A549 (cell line): ENCODE results near the gene SETD1B. TPM values are rescaled to one million over a fixed set of nuclear protein-coding genes. Genes with fewer than 3 reads are reported as not detected.

Source experiments
- ATAC-seq, 2 experiments: fragments of 200-7000 bp in 1 of 2; fragments of >200 bp in 1 of 2; cut with Nextera tagmentation in 1 of 2; cut with Tn5 transposase in 1 of 2; 3 replicates each; pipeline versions ENCODE4 v1.8.0 to v1.9.1; 2018 to 2020; ENCODE audit warnings: mild to moderate bottlenecking in 1 of 2, moderate library complexity in 1 of 2
- CTCF ChIA-PET: fragments of 300-600 bp; sonication (Branson Sonifier 250); formaldehyde crosslinking; extraction: SDS; loops from one replicate; lab custom pipeline; 2021; ENCODE audit warnings: antibody characterized with exemption, inconsistent platforms; lab: Yijun Ruan, JAX
- POLR2A ChIA-PET: fragments of 350-600 bp; formaldehyde crosslinking; extraction: SDS; loops from one replicate; lab custom pipeline; 2021; ENCODE audit warnings: antibody characterized with exemption, inconsistent platforms; lab: Yijun Ruan, JAX
- DNase-seq, 2 experiments: peaks; one replicate each; pipeline versions ENCODE4 v3.0.0 to v3.0.0-alpha.2; 2011 to 2016; ENCODE audit warnings: low read depth in 1 of 2, low spot score in 1 of 2
- FAIRE-seq: peaks from 2 replicates; lab custom pipeline; 2011; peaks lifted over from hg19 to GRCh38; lab: Jason Lieb, UNC
- H3K27ac ChIP-seq, 2 experiments: fragments of >200 bp; sonication (Bioruptor Twin); formaldehyde crosslinking; 3 replicates each; pipeline ENCODE4 v1.5.1; 2016 to 2017
- H3K4me1 ChIP-seq: fragments of >200 bp; sonication (Bioruptor Twin); formaldehyde crosslinking; 3 replicates; pipeline ENCODE4 v1.6.1; 2016
- H3K4me2 ChIP-seq: fragments of >200 bp; sonication (Bioruptor Twin); formaldehyde crosslinking; 3 replicates; pipeline ENCODE4 v1.6.1; 2016
- H3K4me3 ChIP-seq: fragments of >200 bp; sonication (Bioruptor Twin); formaldehyde crosslinking; 3 replicates; pipeline ENCODE4 v1.5.1; 2016
- H3K9me3 ChIP-seq: fragments of >200 bp; sonication (Bioruptor Twin); formaldehyde crosslinking; 3 replicates; pipeline ENCODE4 v1.6.1; 2016
- EHMT2 ChIP-seq: fragments of 200-600 bp; sonication (generic); IDR thresholded peaks from 2 replicates; pipeline ENCODE4 v1.6.1; 2016; ENCODE audit warnings: antibody characterized with exemption, low read depth, mild to moderate bottlenecking, moderate library complexity
- EP300 ChIP-seq, 2 experiments: fragments of >200 bp; sonication (Bioruptor Twin); formaldehyde crosslinking; IDR thresholded peaks; 2 replicates in 1 of 2; 3 replicates in 1 of 2; pipeline ENCODE4 v1.6.1; 2016 to 2017
- FOSL2 ChIP-seq, 2 experiments: fragments of 450-650 bp in 1 of 2; fragments of >200 bp in 1 of 2; sonication (Bioruptor Twin) in 1 of 2; formaldehyde crosslinking; IDR thresholded peaks; 2 replicates each; pipeline versions ENCODE4 v1.5.0 to v1.6.1; 2016 to 2020; ENCODE audit warnings: mild to moderate bottlenecking in 1 of 2, moderate library complexity in 1 of 2
- GATA3 ChIP-seq: IDR thresholded peaks from 2 replicates; pipeline ENCODE4 v1.6.1; 2012; ENCODE audit warnings: borderline replicate concordance
- HDAC2 ChIP-seq: fragments of 200-600 bp; sonication (generic); IDR thresholded peaks from 2 replicates; pipeline ENCODE4 v1.6.1; 2016
- HEYL ChIP-seq: fragments of 250-450 bp; sonication (Bioruptor Pico); IDR thresholded peaks from 2 replicates; pipeline ENCODE4 v1.8.0; 2021; ENCODE audit warnings: mild to moderate bottlenecking, moderate library complexity
- HOXB13 ChIP-seq: fragments of 250-450 bp; sonication (Bioruptor Pico); IDR thresholded peaks from 2 replicates; pipeline ENCODE4 v1.5.0; 2020; ENCODE audit warnings: low read depth, mild to moderate bottlenecking, moderate library complexity
- JUN ChIP-seq, 2 experiments: fragments of >200 bp; sonication (Bioruptor Twin); formaldehyde crosslinking; IDR thresholded peaks; 2 replicates in 1 of 2; 3 replicates in 1 of 2; pipeline ENCODE4 v1.6.1; 2016 to 2017
- JUNB ChIP-seq: fragments of >200 bp; sonication (Bioruptor Twin); formaldehyde crosslinking; IDR thresholded peaks from 2 replicates; pipeline ENCODE4 v1.6.1; 2016
- KDM1A ChIP-seq: fragments of 200-600 bp; sonication (generic); IDR thresholded peaks from 2 replicates; pipeline ENCODE4 v1.6.1; 2016; ENCODE audit warnings: low read depth, mild to moderate bottlenecking
- KDM5A ChIP-seq: fragments of 200-600 bp; sonication (generic); IDR thresholded peaks from 2 replicates; pipeline ENCODE4 v1.6.1; 2016; ENCODE audit warnings: antibody characterized with exemption, mild to moderate bottlenecking
- MAFK ChIP-seq: fragments of 450-650 bp; IDR thresholded peaks from 2 replicates; pipeline ENCODE4 v1.6.1; 2014; ENCODE audit not compliant: partially characterized antibody
- NFE2L2 ChIP-seq: fragments of 150-350 bp; conservative IDR thresholded peaks from 2 replicates; pipeline ENCODE4 v1.6.1; 2014; ENCODE audit warnings: low read length
- NPAS2 ChIP-seq: fragments of 250-450 bp; sonication (Bioruptor Pico); IDR thresholded peaks from 2 replicates; pipeline ENCODE4 v1.8.0; 2022; ENCODE audit warnings: mild to moderate bottlenecking, moderate library complexity, borderline replicate concordance
- NR3C1 ChIP-seq: fragments of >200 bp; sonication (Bioruptor Twin); formaldehyde crosslinking; IDR thresholded peaks from 3 replicates; pipeline ENCODE4 v1.6.1; 2017
- PHF8 ChIP-seq: fragments of 200-600 bp; sonication (generic); IDR thresholded peaks from 2 replicates; pipeline ENCODE4 v1.6.1; 2016; ENCODE audit warnings: low read depth, mild to moderate bottlenecking, antibody characterized with exemption, moderate library complexity, borderline replicate concordance
- RAD21 ChIP-seq, 2 experiments: fragments of >200 bp in 1 of 2; sonication (Bioruptor Twin) in 1 of 2; formaldehyde crosslinking in 1 of 2; IDR thresholded peaks in 1 of 2; conservative IDR thresholded peaks in 1 of 2; 2 replicates in 1 of 2; 3 replicates in 1 of 2; pipeline ENCODE4 v1.6.1; 2012 to 2018; ENCODE audit warnings: inconsistent platforms in 1 of 2
- RARB ChIP-seq: fragments of 250-450 bp; sonication (Bioruptor Pico); IDR thresholded peaks from 2 replicates; pipeline ENCODE4 v1.8.0; 2021; ENCODE audit warnings: mild to moderate bottlenecking, moderate library complexity
- SMC3 ChIP-seq: fragments of >200 bp; sonication (Bioruptor Twin); formaldehyde crosslinking; IDR thresholded peaks from 3 replicates; pipeline ENCODE4 v1.6.1; 2018; ENCODE audit warnings: inconsistent platforms
- ZC3H11A ChIP-seq: fragments of 450-650 bp; IDR thresholded peaks from 2 replicates; pipeline ENCODE4 v1.6.1; 2014; ENCODE audit warnings: antibody characterized with exemption, mild to moderate bottlenecking
- ZSCAN20 ChIP-seq: fragments of 250-450 bp; sonication (Bioruptor Pico); IDR thresholded peaks from 2 replicates; pipeline ENCODE4 v1.8.0; 2022; ENCODE audit warnings: mild to moderate bottlenecking, moderate library complexity
- WGBS: methylation state at CpG from one replicate; pipeline ENCODE4 v1.1.6; 2017; ENCODE audit errors: missing lambda C conversion rate; 5-methylcytosine and 5-hydroxymethylcytosine counted together
- polyA plus RNA-seq, 4 experiments: library from polyadenylated mRNA; depleted of rRNA in 3 of 4; stranded (reverse); fragments of >200 nt; fragmentation: RNase III in 1 of 4; extraction: RNeasy Plus Mini Kit Qiagen cat#74134 plus additional on column Dnase treatment in 1 of 4; gene quantifications; 2 replicates in 3 of 4; 3 replicates in 1 of 4; pipeline ENCODE4 v1.2.3, GENCODE V29; 2011 to 2017
- TF ChIP-seq, protein P1 (sequence below): IDR thresholded peaks from 2 replicates; pipeline ENCODE4 v1.6.1; 2012
- TF ChIP-seq, protein P2 (sequence below): fragments of >200 bp; sonication (Bioruptor Twin); formaldehyde crosslinking; IDR thresholded peaks from 3 replicates; pipeline ENCODE4 v1.5.1; 2016
- TF ChIP-seq, protein P3 (sequence below): fragments of >200 bp; sonication (Bioruptor Twin); formaldehyde crosslinking; IDR thresholded peaks from 3 replicates; pipeline ENCODE4 v1.6.1; 2016
- TF ChIP-seq, protein P4 (sequence below): fragments of >200 bp; sonication (Bioruptor Twin); formaldehyde crosslinking; IDR thresholded peaks from 2 replicates; pipeline ENCODE4 v1.6.1; 2016

SETD1B gene
- polyA plus RNA-seq, 2 of the 4 experiments (the other 2 are of a cell fraction): 1.1 to 8.6 TPM

DNA sequence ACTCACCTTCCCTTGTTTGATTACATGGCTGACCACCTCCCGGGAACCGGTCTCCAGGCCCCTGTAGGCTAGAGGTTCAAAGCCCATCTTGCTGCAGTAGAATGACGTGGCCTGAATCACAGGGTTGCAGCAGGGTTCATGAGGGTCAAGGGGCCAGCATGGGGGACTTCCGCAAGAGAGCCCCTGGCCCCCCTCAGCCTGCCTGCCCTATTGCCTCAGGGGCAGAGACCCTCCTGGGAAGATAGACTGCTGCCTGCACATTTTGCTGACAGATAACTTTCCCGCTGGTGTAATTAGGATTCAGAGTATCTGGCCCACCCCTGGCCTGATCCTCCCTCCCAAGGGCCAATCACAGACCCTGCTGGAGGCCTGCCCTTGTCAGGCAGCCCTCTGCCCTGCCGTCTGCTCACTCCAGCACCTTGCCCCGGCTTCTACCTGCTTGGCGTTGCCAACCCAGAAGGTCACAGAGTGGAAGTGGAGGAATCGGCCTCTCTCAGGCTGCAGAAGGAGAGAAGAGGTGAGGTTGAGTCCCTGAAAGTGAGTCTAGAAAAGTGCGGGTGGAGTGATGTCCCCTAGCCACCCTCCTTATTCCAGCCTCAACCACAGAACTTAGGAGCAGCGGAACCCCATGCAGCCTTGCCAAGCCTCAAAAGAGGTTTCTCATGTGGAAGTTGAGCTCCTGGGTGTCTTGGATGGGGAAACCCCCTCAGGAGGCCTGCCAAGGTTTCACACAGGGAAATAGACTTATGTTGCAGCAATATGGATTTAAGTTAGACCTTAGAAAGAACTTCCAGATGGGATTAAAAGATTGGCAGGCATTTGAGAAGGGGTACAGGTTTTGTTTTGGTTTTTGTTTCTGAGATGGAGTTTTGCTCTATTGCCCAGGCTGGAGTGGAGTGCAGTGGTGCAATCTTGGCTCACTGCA lies 53.8 kb downstream of the SETD1B start:
- POLR2A ChIA-PET: no interaction called here
- no peak for ATAC-seq
- 76% methylated on average over 11 of the region's 11 CpGs for WGBS
- no peak overlapping the region for H3K4me2 ChIP-seq
- DNase-seq: no peak
- TF ChIP-seq SMC3 (no peak), JUNB (no peak), NPAS2 (no peak), NFE2L2 (no peak), HEYL (no peak), KDM1A (peak; percentile 63; the same call in 1 of the 2 replicates), NR3C1 (no peak), EP300 (IDR thresholded peaks at IDR 0.05) (no peak), MAFK (peak; percentile 60), ZSCAN20 (CRISPR knock-in tag) (no peak), KDM5A (no peak), PHF8 (no peak), GATA3 (no peak), HOXB13 (CRISPR knock-in tag) (no peak), RAD21 (conservative IDR thresholded peaks at IDR 0.05 in 1 of 2, IDR thresholded peaks at IDR 0.05 in 1 of 2) (no peak), JUN (IDR thresholded peaks at IDR 0.05) (no peak), HDAC2 (no peak), EHMT2 (no peak), ZC3H11A (no peak), RARB (CRISPR knock-in tag) (no peak), FOSL2 (IDR thresholded peaks at IDR 0.05) (no peak), FOSL2 (CRISPR knock-in tag; IDR thresholded peaks at IDR 0.05) (0 out of 2 replicates have a peak, but pooled peaks have one; percentile 4)
- TF ChIP-seq, protein P1, sequence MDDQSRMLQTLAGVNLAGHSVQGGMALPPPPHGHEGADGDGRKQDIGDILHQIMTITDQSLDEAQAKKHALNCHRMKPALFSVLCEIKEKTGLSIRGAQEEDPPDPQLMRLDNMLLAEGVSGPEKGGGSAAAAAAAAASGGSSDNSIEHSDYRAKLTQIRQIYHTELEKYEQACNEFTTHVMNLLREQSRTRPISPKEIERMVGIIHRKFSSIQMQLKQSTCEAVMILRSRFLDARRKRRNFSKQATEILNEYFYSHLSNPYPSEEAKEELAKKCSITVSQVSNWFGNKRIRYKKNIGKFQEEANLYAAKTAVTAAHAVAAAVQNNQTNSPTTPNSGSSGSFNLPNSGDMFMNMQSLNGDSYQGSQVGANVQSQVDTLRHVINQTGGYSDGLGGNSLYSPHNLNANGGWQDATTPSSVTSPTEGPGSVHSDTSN: no peak
- TF ChIP-seq, protein P2, sequence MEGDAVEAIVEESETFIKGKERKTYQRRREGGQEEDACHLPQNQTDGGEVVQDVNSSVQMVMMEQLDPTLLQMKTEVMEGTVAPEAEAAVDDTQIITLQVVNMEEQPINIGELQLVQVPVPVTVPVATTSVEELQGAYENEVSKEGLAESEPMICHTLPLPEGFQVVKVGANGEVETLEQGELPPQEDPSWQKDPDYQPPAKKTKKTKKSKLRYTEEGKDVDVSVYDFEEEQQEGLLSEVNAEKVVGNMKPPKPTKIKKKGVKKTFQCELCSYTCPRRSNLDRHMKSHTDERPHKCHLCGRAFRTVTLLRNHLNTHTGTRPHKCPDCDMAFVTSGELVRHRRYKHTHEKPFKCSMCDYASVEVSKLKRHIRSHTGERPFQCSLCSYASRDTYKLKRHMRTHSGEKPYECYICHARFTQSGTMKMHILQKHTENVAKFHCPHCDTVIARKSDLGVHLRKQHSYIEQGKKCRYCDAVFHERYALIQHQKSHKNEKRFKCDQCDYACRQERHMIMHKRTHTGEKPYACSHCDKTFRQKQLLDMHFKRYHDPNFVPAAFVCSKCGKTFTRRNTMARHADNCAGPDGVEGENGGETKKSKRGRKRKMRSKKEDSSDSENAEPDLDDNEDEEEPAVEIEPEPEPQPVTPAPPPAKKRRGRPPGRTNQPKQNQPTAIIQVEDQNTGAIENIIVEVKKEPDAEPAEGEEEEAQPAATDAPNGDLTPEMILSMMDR: no peak
- TF ChIP-seq, protein P3, sequence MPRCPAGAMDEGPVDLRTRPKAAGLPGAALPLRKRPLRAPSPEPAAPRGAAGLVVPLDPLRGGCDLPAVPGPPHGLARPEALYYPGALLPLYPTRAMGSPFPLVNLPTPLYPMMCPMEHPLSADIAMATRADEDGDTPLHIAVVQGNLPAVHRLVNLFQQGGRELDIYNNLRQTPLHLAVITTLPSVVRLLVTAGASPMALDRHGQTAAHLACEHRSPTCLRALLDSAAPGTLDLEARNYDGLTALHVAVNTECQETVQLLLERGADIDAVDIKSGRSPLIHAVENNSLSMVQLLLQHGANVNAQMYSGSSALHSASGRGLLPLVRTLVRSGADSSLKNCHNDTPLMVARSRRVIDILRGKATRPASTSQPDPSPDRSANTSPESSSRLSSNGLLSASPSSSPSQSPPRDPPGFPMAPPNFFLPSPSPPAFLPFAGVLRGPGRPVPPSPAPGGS: no peak
- TF ChIP-seq, protein P4, sequence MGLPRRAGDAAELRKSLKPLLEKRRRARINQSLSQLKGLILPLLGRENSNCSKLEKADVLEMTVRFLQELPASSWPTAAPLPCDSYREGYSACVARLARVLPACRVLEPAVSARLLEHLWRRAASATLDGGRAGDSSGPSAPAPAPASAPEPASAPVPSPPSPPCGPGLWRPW: no peak
- CTCF ChIA-PET: interaction anchor here (1.0 to 1.8 kb wide), 3 partner anchors 11 to 63 kb away, joined by 3 to 6 read pairs (median 5); no protein-coding TSS in a partner anchor
- no peak for FAIRE-seq
- no peak overlapping the region for H3K4me3 ChIP-seq
- H3K27ac ChIP-seq: 0 out of 6 replicates have a peak overlapping the region, but pooled peaks of 1 of the 2 experiments have one; percentile 24
- H3K9me3 ChIP-seq: no peaks in the 10 kb centered on the region
- peaks cover 20% of the 10 kb centered on the region for H3K4me1 ChIP-seq
